Measurements from ENCODE around the gene TRERF1. TPM values are rescaled to one million over a fixed set of nuclear protein-coding genes. Genes with fewer than 3 reads are reported as not detected.

Gene TRERF1
- total RNA-seq, 1 experiment from 2014 or later, result 14.5 TPM

DNA sequence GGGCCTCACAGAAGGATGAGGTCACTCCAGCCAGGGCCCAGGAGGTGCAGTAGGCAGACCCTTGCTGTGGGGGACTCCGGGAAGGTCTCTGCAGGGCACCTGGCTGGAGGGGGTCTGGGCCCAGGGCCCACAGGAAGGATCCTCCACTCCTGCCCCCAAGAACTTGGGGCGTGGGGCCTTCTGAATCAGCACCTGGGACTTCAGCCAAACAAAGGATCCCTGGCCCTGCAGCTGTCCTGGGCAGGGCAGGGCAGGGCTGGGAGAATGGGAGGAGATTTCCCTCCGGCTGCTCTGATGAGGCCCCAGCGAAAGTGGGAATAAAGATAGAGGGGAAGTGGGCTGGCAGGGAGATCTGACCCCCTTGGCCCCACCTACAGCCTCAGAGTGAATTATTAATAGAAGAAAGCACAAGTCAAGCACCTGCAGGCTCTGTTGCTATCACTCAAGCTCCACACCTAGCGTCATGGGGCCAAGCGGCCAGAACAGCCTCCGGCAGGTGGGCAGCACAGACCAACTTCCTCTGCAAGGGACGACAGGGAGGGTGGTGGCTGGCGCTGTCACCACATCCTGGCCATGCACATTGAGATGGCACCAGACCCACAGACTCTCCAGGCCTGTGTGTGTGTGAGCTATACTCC is 172.5 kb downstream of the TRERF1 start:
- Histone ChIP-seq H3K4me3 (no peak overlapping the region), H3F3A (ENCODE audit: insufficient read depth, low read depth) (no peaks in the 10 kb centered on the region), H3K9me2 (ENCODE audit: insufficient read depth) (no peaks in the 10 kb centered on the region), H3K79me2 (ENCODE audit: low read depth) (no peaks in the 10 kb centered on the region), H3K27ac (no peak overlapping the region), H3K36me3 (ENCODE audit: low read depth) (no peaks in the 10 kb centered on the region), H3K9me3 (ENCODE audit: insufficient read depth, low read depth) (no peaks in the 10 kb centered on the region), H3K4me2 (no peak overlapping the region), H2AFZ (no peak overlapping the region), H4K20me1 (ENCODE audit: insufficient read depth) (no peaks in the 10 kb centered on the region), H3K4me1 (replicated peaks; ENCODE audit: insufficient read depth) (peaks cover 13% of the 10 kb centered on the region), H3K27me3 (ENCODE audit: insufficient read depth, low read depth) (no peaks in the 10 kb centered on the region)
- intact Hi-C loops (cut with micrococcal nuclease; ENCODE audit: unreplicated experiment), result loop anchor here (1.0 kb wide), 1 partner anchor 37 kb away; no protein-coding TSS in a partner anchor
- CTCF ChIA-PET, result interaction anchor here (0.6 kb wide), 1 partner anchor 12 kb away, joined by 3 read pairs; no protein-coding TSS in a partner anchor
- peak in 1 of 2 experiments; percentile 67 for DNase-seq
- POLR2A ChIA-PET (ENCODE audit: unreplicated experiment), result interaction anchor here (0.6 to 0.8 kb wide), 3 partner anchors 40 to 254 kb away, joined by 4 to 8 read pairs (median 6); no protein-coding TSS in a partner anchor
- BruUV-seq (replicated peaks), result no TSS peak
- TF ChIP-seq, protein P1, sequence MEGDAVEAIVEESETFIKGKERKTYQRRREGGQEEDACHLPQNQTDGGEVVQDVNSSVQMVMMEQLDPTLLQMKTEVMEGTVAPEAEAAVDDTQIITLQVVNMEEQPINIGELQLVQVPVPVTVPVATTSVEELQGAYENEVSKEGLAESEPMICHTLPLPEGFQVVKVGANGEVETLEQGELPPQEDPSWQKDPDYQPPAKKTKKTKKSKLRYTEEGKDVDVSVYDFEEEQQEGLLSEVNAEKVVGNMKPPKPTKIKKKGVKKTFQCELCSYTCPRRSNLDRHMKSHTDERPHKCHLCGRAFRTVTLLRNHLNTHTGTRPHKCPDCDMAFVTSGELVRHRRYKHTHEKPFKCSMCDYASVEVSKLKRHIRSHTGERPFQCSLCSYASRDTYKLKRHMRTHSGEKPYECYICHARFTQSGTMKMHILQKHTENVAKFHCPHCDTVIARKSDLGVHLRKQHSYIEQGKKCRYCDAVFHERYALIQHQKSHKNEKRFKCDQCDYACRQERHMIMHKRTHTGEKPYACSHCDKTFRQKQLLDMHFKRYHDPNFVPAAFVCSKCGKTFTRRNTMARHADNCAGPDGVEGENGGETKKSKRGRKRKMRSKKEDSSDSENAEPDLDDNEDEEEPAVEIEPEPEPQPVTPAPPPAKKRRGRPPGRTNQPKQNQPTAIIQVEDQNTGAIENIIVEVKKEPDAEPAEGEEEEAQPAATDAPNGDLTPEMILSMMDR (conservative IDR thresholded peaks at IDR 0.05), result no peak
- TF ChIP-seq EZH2 (IDR thresholded peaks at IDR 0.05; ENCODE audit: low read depth), result no peak

DNA sequence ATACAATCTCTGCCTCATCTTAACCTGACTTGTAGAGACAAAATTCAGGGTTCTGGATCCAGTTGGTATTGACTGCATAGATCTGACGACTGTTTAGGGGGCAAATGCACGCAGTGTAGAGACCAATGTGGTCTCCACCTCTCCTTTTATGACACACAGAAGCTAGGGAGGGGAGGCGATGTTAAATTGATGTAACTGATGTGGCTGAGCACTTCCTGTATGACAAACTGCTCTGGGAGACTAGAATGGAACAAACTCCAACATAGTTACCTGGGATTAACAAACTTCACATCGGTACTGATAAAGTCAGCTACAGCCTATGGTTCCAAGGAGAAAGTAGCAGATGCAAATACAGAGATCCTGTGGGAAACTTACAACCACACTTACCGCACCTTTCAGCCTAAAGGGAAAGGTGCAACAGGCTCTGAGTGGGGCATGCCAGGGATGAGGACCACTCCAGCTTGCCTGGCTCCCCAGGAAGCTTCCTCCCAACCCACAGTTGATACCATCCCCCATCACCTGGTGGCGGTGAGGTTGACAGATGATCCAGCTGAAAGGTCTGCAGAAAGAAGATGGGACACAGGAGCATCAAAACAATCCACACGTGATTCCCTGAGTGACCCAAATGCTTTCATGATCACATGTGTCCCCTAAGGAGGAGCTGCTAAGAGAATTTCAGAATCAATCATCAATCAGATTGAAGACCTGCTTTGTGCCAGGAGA is 173.4 kb downstream of the TRERF1 start:
- ChIA-PET CTCF (no interaction called here), POLR2A (ENCODE audit: unreplicated experiment) (no interaction called here)
- H2AFZ ChIP-seq, result no peak overlapping the region
- H4K20me1 ChIP-seq (ENCODE audit: insufficient read depth), result no peaks in the 10 kb centered on the region
- no peak overlapping the region for H3K4me3 ChIP-seq
- H3K9me2 ChIP-seq (ENCODE audit: insufficient read depth), result no peaks in the 10 kb centered on the region
- H3K36me3 ChIP-seq (ENCODE audit: low read depth), result no peaks in the 10 kb centered on the region
- H3K4me2 ChIP-seq, result no peak overlapping the region
- H3K4me1 ChIP-seq (replicated peaks; ENCODE audit: insufficient read depth), result peaks cover 13% of the 10 kb centered on the region
- DNase-seq, result no peak
- no peak for TF ChIP-seq EZH2 (IDR thresholded peaks at IDR 0.05; ENCODE audit: low read depth)
- TF ChIP-seq, protein P1 (conservative IDR thresholded peaks at IDR 0.05), result no peak
- H3F3A ChIP-seq (ENCODE audit: insufficient read depth, low read depth), result no peaks in the 10 kb centered on the region
- no peaks in the 10 kb centered on the region for H3K79me2 ChIP-seq (ENCODE audit: low read depth)
- intact Hi-C loops (cut with micrococcal nuclease; ENCODE audit: unreplicated experiment), result no loop called here
- no peaks in the 10 kb centered on the region for H3K27me3 ChIP-seq (ENCODE audit: insufficient read depth, low read depth)
- no peak overlapping the region for H3K27ac ChIP-seq
- H3K9me3 ChIP-seq (ENCODE audit: insufficient read depth, low read depth), result no peaks in the 10 kb centered on the region
- BruUV-seq (replicated peaks), result no TSS peak

DNA sequence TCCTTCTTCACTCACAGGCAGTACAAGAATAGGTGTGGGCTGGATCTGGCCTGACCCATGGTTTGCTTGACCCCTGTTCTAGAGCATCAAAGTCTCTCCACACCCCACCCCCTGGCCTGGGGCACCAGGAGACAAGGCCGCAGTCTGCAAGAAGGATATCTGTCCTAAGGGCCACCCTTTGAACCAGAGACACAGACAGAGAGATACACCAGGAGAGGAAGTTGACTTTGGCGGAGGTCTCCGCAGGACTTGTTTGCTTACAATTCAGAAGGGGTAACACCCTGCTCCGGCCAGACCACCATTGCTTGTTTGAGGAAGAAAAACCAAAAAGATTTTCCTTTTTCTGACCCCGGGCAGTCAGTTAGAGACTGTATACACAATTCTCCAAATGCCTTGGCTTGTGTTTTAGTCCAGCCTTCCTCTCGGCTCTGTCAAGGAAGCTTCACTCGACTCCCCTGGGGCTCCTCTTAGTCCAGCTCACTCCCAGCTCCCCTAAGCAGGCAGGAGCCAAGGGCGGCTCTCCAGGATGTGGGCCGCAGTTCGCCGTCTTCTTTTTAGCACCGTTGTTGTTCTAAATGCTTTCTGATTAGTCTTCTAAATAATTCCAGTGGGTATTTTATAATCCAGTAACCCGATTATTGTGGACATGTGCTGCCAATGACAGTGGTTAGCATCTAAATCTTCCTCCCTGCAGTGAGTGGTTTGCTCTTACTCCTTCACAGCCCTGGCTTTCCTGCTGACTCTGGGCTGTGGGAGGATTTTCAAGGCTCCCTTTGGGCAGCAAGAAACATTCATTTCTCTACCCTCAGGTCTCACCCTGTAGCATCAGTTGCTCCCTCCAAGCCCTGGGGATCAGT is 175.5 kb downstream of the TRERF1 start:
- CTCF ChIA-PET, result no interaction called here
- Histone ChIP-seq H3K79me2 (ENCODE audit: low read depth) (no peaks in the 10 kb centered on the region), H3K27ac (no peak overlapping the region), H4K20me1 (ENCODE audit: insufficient read depth) (no peaks in the 10 kb centered on the region), H3K4me3 (no peak overlapping the region), H3K4me1 (replicated peaks; ENCODE audit: insufficient read depth) (peaks cover 13% of the 10 kb centered on the region), H3K9me2 (ENCODE audit: insufficient read depth) (no peaks in the 10 kb centered on the region), H2AFZ (no peak overlapping the region), H3K36me3 (ENCODE audit: low read depth) (no peaks in the 10 kb centered on the region), H3F3A (ENCODE audit: insufficient read depth, low read depth) (no peaks in the 10 kb centered on the region), H3K27me3 (ENCODE audit: insufficient read depth, low read depth) (no peaks in the 10 kb centered on the region), H3K4me2 (no peak overlapping the region), H3K9me3 (ENCODE audit: insufficient read depth, low read depth) (no peaks in the 10 kb centered on the region)
- TF ChIP-seq, protein P1 (conservative IDR thresholded peaks at IDR 0.05), result no peak
- no peak for TF ChIP-seq EZH2 (IDR thresholded peaks at IDR 0.05; ENCODE audit: low read depth)
- BruUV-seq (replicated peaks), result no TSS peak
- no peak for DNase-seq
- intact Hi-C loops (cut with micrococcal nuclease; ENCODE audit: unreplicated experiment), result no loop called here
- POLR2A ChIA-PET (ENCODE audit: unreplicated experiment), result no interaction called here
